Measurements from ENCODE around the gene FARP1. TPM values are rescaled to one million over a fixed set of nuclear protein-coding genes. Genes with fewer than 3 reads are reported as not detected.

The FARP1 gene
- total RNA-seq, 1 experiment from 2014 or later, result 25.8 TPM

- Histone ChIP-seq H3K36me3 (replicated peaks; ENCODE audit: control insufficient read depth, insufficient read depth, low read length) (no peaks in the 10 kb centered on the region), H3K27me3 (ENCODE audit: control insufficient read depth, insufficient read depth, low read length) (no peaks in the 10 kb centered on the region), H3K4me3 (ENCODE audit: insufficient read depth, low read depth, low read length) (no peak overlapping the region)
- no peak for DNase-seq
Observed at GRCh38 chr13:98320561-98321105, 177.7 kb downstream of the FARP1 start.

- Histone ChIP-seq H3K27me3 (ENCODE audit: control insufficient read depth, insufficient read depth, low read length) (no peaks in the 10 kb centered on the region), H3K36me3 (replicated peaks; ENCODE audit: control insufficient read depth, insufficient read depth, low read length) (no peaks in the 10 kb centered on the region), H3K4me3 (ENCODE audit: insufficient read depth, low read depth, low read length) (no peak overlapping the region)
- DNase-seq, result no peak
Observed at GRCh38 chr13:98321395-98321794, 178.5 kb downstream of the FARP1 start.

GRCh38 chr13:98322091-98322718 is 179.3 kb downstream of the FARP1 start:
- no peak overlapping the region for H3K4me3 ChIP-seq (ENCODE audit: insufficient read depth, low read depth, low read length)
- H3K36me3 ChIP-seq (replicated peaks; ENCODE audit: control insufficient read depth, insufficient read depth, low read length), result no peaks in the 10 kb centered on the region
- H3K27me3 ChIP-seq (ENCODE audit: control insufficient read depth, insufficient read depth, low read length), result no peaks in the 10 kb centered on the region
- DNase-seq, result no peak

GRCh38 chr13:98324105-98324504 is 181.2 kb downstream of the FARP1 start:
- no peaks in the 10 kb centered on the region for H3K36me3 ChIP-seq (replicated peaks; ENCODE audit: control insufficient read depth, insufficient read depth, low read length)
- no peak for DNase-seq
- no peaks in the 10 kb centered on the region for H3K27me3 ChIP-seq (ENCODE audit: control insufficient read depth, insufficient read depth, low read length)
- no peak overlapping the region for H3K4me3 ChIP-seq (ENCODE audit: insufficient read depth, low read depth, low read length)

GRCh38 chr13:98325724-98326123 is 182.8 kb downstream of the FARP1 start:
- no peaks in the 10 kb centered on the region for H3K27me3 ChIP-seq (ENCODE audit: control insufficient read depth, insufficient read depth, low read length)
- H3K36me3 ChIP-seq (replicated peaks; ENCODE audit: control insufficient read depth, insufficient read depth, low read length), result no peaks in the 10 kb centered on the region
- no peak overlapping the region for H3K4me3 ChIP-seq (ENCODE audit: insufficient read depth, low read depth, low read length)
- DNase-seq, result no peak

- DNase-seq, result no peak
- no peaks in the 10 kb centered on the region for H3K36me3 ChIP-seq (replicated peaks; ENCODE audit: control insufficient read depth, insufficient read depth, low read length)
- H3K27me3 ChIP-seq (ENCODE audit: control insufficient read depth, insufficient read depth, low read length), result no peaks in the 10 kb centered on the region
- H3K4me3 ChIP-seq (ENCODE audit: insufficient read depth, low read depth, low read length), result no peak overlapping the region
Observed at GRCh38 chr13:98326291-98326690, 183.4 kb downstream of the FARP1 start.

GRCh38 chr13:98327371-98328270 is 184.7 kb downstream of the FARP1 start:
- Histone ChIP-seq H3K27me3 (ENCODE audit: control insufficient read depth, insufficient read depth, low read length) (no peaks in the 10 kb centered on the region), H3K36me3 (replicated peaks; ENCODE audit: control insufficient read depth, insufficient read depth, low read length) (no peaks in the 10 kb centered on the region), H3K4me3 (ENCODE audit: insufficient read depth, low read depth, low read length) (no peak overlapping the region)
- DNase-seq, result no peak

- Histone ChIP-seq H3K4me3 (ENCODE audit: insufficient read depth, low read depth, low read length) (no peak overlapping the region), H3K36me3 (replicated peaks; ENCODE audit: control insufficient read depth, insufficient read depth, low read length) (no peaks in the 10 kb centered on the region), H3K27me3 (ENCODE audit: control insufficient read depth, insufficient read depth, low read length) (no peaks in the 10 kb centered on the region)
- no peak for DNase-seq
Observed at GRCh38 chr13:98328511-98328910, 185.6 kb downstream of the FARP1 start.

GRCh38 chr13:98332222-98332621 is 189.3 kb downstream of the FARP1 start:
- H3K36me3 ChIP-seq (replicated peaks; ENCODE audit: control insufficient read depth, insufficient read depth, low read length), result no peaks in the 10 kb centered on the region
- no peaks in the 10 kb centered on the region for H3K27me3 ChIP-seq (ENCODE audit: control insufficient read depth, insufficient read depth, low read length)
- DNase-seq, result no peak
- no peak overlapping the region for H3K4me3 ChIP-seq (ENCODE audit: insufficient read depth, low read depth, low read length)

- H3K36me3 ChIP-seq (replicated peaks; ENCODE audit: control insufficient read depth, insufficient read depth, low read length), result no peaks in the 10 kb centered on the region
- no peaks in the 10 kb centered on the region for H3K27me3 ChIP-seq (ENCODE audit: control insufficient read depth, insufficient read depth, low read length)
- no peak overlapping the region for H3K4me3 ChIP-seq (ENCODE audit: insufficient read depth, low read depth, low read length)
- no peak for DNase-seq
Observed at GRCh38 chr13:98332691-98333090, 189.8 kb downstream of the FARP1 start.

GRCh38 chr13:98333486-98333885 is 190.6 kb downstream of the FARP1 start:
- DNase-seq, result no peak
- Histone ChIP-seq H3K36me3 (replicated peaks; ENCODE audit: control insufficient read depth, insufficient read depth, low read length) (no peaks in the 10 kb centered on the region), H3K4me3 (ENCODE audit: insufficient read depth, low read depth, low read length) (no peak overlapping the region), H3K27me3 (ENCODE audit: control insufficient read depth, insufficient read depth, low read length) (no peaks in the 10 kb centered on the region)

GRCh38 chr13:98334620-98335205 is 191.8 kb downstream of the FARP1 start:
- Histone ChIP-seq H3K27me3 (ENCODE audit: control insufficient read depth, insufficient read depth, low read length) (no peaks in the 10 kb centered on the region), H3K36me3 (replicated peaks; ENCODE audit: control insufficient read depth, insufficient read depth, low read length) (no peaks in the 10 kb centered on the region), H3K4me3 (ENCODE audit: insufficient read depth, low read depth, low read length) (no peak overlapping the region)
- DNase-seq, result no peak

GRCh38 chr13:98335721-98336120 is 192.8 kb downstream of the FARP1 start:
- H3K27me3 ChIP-seq (ENCODE audit: control insufficient read depth, insufficient read depth, low read length), result no peaks in the 10 kb centered on the region
- no peaks in the 10 kb centered on the region for H3K36me3 ChIP-seq (replicated peaks; ENCODE audit: control insufficient read depth, insufficient read depth, low read length)
- H3K4me3 ChIP-seq (ENCODE audit: insufficient read depth, low read depth, low read length), result no peak overlapping the region
- DNase-seq, result no peak

GRCh38 chr13:98338310-98338709 is 195.4 kb downstream of the FARP1 start:
- no peak for DNase-seq
- Histone ChIP-seq H3K4me3 (ENCODE audit: insufficient read depth, low read depth, low read length) (no peak overlapping the region), H3K27me3 (ENCODE audit: control insufficient read depth, insufficient read depth, low read length) (no peaks in the 10 kb centered on the region), H3K36me3 (replicated peaks; ENCODE audit: control insufficient read depth, insufficient read depth, low read length) (no peaks in the 10 kb centered on the region)

Data from H7 (cell line).